Measurements from ENCODE around the gene AOC2. TPM values are rescaled to one million over a fixed set of nuclear protein-coding genes. Genes with fewer than 3 reads are reported as not detected.

AOC2 gene
- total and polyA plus RNA-seq, 10 of the 15 experiments (the other 5 are each of a cell fraction or from before 2014, with no cell fraction given): 0.08 to 1.9 (median 0.62) TPM

GRCh38 chr17:42877037-42877436, 32.7 kb downstream of the AOC2 start (continued):
- TF ChIP-seq ZBTB40 (IDR thresholded peaks at IDR 0.05; ENCODE audit: borderline replicate concordance): no peak
- TF ChIP-seq WRNIP1 (IDR thresholded peaks at IDR 0.05; ENCODE audit: borderline replicate concordance, low read depth, low read length): no peak
- TF ChIP-seq IRF4 (IDR thresholded peaks at IDR 0.05; ENCODE audit: low read depth, low read length): no peak
- no peak for TF ChIP-seq HDAC6 (IDR thresholded peaks at IDR 0.05; ENCODE audit: unreplicated experiment)
- no peak for TF ChIP-seq NKRF (conservative IDR thresholded peaks at IDR 0.05)
- TF ChIP-seq ZNF207 (IDR thresholded peaks at IDR 0.05; ENCODE audit: borderline replicate concordance): no peak
- TF ChIP-seq MYC (IDR thresholded peaks at IDR 0.05; ENCODE audit: insufficient read depth, insufficient read length, insufficient replicate concordance, low read length, severe bottlenecking): no peak
- TF ChIP-seq E4F1 (IDR thresholded peaks at IDR 0.05; ENCODE audit: borderline replicate concordance, partially characterized antibody): no peak
- no peak for TF ChIP-seq RB1 (IDR thresholded peaks at IDR 0.05; ENCODE audit: borderline replicate concordance)

Measured in GM12878 (cell line).